MM.1S (cell line): ENCODE data around the gene CFB.

Experiments
- DNase-seq: peaks from one replicate; pipeline ENCODE4 v3.0.0-alpha.2; 2015
- H2AFZ ChIP-seq: fragments of 300-600 bp; sonication (generic); 2 replicates; pipeline ENCODE4 v1.6.0; 2016; ENCODE audit warnings: antibody characterized with exemption, low read length
- H3F3A ChIP-seq: fragments of 300-600 bp; sonication (generic); 2 replicates; pipeline ENCODE4 v1.6.1; 2016; ENCODE audit warnings: mild to moderate bottlenecking, antibody characterized with exemption, low read length, moderate library complexity, mixed read lengths; ENCODE audit not compliant: insufficient read depth
- H3K27ac ChIP-seq: fragments of 300-600 bp; sonication (generic); 2 replicates; pipeline ENCODE4 v1.5.1; 2016; ENCODE audit warnings: mild to moderate bottlenecking, low read length
- H3K27me3 ChIP-seq: fragments of 300-600 bp; sonication (generic); replicated peaks from 2 replicates; pipeline ENCODE4 v1.6.0; 2016; ENCODE audit warnings: low read length; ENCODE audit not compliant: insufficient read depth
- H3K36me3 ChIP-seq: fragments of 300-600 bp; sonication (generic); replicated peaks from 2 replicates; pipeline ENCODE4 v1.6.1; 2016; ENCODE audit warnings: mild to moderate bottlenecking, low read length, mixed read lengths; ENCODE audit not compliant: insufficient read depth
- H3K4me1 ChIP-seq: fragments of 300-600 bp; sonication (generic); 2 replicates; pipeline ENCODE4 v1.6.1; 2016; ENCODE audit warnings: low read length, mixed read lengths
- H3K4me2 ChIP-seq: fragments of 300-600 bp; sonication (generic); 2 replicates; pipeline ENCODE4 v1.6.0; 2016; ENCODE audit warnings: low read depth, low read length
- H3K4me3 ChIP-seq: fragments of 300-600 bp; sonication (generic); 2 replicates; pipeline ENCODE4 v1.5.1; 2016; ENCODE audit warnings: low read length, mixed read lengths
- H3K79me2 ChIP-seq: fragments of 300-600 bp; sonication (generic); 2 replicates; pipeline ENCODE4 v1.6.1; 2016; ENCODE audit warnings: mixed run types, low read length, mixed read lengths
- H3K9ac ChIP-seq: fragments of 300-600 bp; sonication (generic); 2 replicates; pipeline ENCODE4 v1.6.1; 2016; ENCODE audit warnings: low read length, mixed read lengths
- H3K9me2 ChIP-seq: fragments of 300-600 bp; sonication (generic); replicated peaks from 2 replicates; pipeline ENCODE4 v1.6.1; 2016; ENCODE audit warnings: mild to moderate bottlenecking, low read length, mixed read lengths; ENCODE audit not compliant: insufficient read depth
- H3K9me3 ChIP-seq: fragments of 300-600 bp; sonication (generic); replicated peaks from 2 replicates; pipeline ENCODE4 v1.6.1; 2016; ENCODE audit warnings: mild to moderate bottlenecking, low read length, mixed read lengths; ENCODE audit not compliant: insufficient read depth
- H4K20me1 ChIP-seq: fragments of 300-600 bp; sonication (generic); 2 replicates; pipeline ENCODE4 v1.6.1; 2016; ENCODE audit warnings: mild to moderate bottlenecking, low read length, moderate library complexity, mixed read lengths; ENCODE audit not compliant: insufficient read depth
- EZH2 ChIP-seq: fragments of 300-600 bp; sonication (generic); optimal IDR thresholded peaks from 2 replicates; pipeline ENCODE3; 2017; ENCODE audit warnings: low read depth, mild to moderate bottlenecking, antibody characterized with exemption, low read length, mixed read lengths
- EZH2phosphoT487 ChIP-seq: fragments of 300-600 bp; sonication (generic); IDR thresholded peaks from 2 replicates; pipeline ENCODE4 v1.6.1; 2018; ENCODE audit warnings: antibody characterized with exemption, low read length
- TF ChIP-seq, protein P1 (sequence below): fragments of 300-600 bp; sonication (generic); IDR thresholded peaks from 2 replicates; pipeline ENCODE4 v1.5.1; 2016; ENCODE audit warnings: antibody characterized with exemption, low read length, mixed read lengths

The CFB gene

GRCh38 chr6:31948306-31948705, 2.4 kb downstream of the CFB start:
- H3K79me2 ChIP-seq = no peaks in the 10 kb centered on the region
- TF ChIP-seq EZH2phosphoT487 (no peak), EZH2 (no peak)
- TF ChIP-seq, protein P1, sequence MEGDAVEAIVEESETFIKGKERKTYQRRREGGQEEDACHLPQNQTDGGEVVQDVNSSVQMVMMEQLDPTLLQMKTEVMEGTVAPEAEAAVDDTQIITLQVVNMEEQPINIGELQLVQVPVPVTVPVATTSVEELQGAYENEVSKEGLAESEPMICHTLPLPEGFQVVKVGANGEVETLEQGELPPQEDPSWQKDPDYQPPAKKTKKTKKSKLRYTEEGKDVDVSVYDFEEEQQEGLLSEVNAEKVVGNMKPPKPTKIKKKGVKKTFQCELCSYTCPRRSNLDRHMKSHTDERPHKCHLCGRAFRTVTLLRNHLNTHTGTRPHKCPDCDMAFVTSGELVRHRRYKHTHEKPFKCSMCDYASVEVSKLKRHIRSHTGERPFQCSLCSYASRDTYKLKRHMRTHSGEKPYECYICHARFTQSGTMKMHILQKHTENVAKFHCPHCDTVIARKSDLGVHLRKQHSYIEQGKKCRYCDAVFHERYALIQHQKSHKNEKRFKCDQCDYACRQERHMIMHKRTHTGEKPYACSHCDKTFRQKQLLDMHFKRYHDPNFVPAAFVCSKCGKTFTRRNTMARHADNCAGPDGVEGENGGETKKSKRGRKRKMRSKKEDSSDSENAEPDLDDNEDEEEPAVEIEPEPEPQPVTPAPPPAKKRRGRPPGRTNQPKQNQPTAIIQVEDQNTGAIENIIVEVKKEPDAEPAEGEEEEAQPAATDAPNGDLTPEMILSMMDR = no peak
- H3K27ac ChIP-seq = no peak overlapping the region
- H3K4me3 ChIP-seq = no peak overlapping the region
- no peaks in the 10 kb centered on the region for H3K9me2 ChIP-seq
- no peaks in the 10 kb centered on the region for H3K36me3 ChIP-seq
- H3K9me3 ChIP-seq = no peaks in the 10 kb centered on the region
- no peaks in the 10 kb centered on the region for H3K4me1 ChIP-seq
- no peak overlapping the region for H2AFZ ChIP-seq
- no peak overlapping the region for H3K9ac ChIP-seq
- DNase-seq = no peak
- H3F3A ChIP-seq = no peaks in the 10 kb centered on the region
- no peaks in the 10 kb centered on the region for H4K20me1 ChIP-seq
- H3K4me2 ChIP-seq = no peak overlapping the region
- peaks cover 27% of the 10 kb centered on the region for H3K27me3 ChIP-seq

DNA sequence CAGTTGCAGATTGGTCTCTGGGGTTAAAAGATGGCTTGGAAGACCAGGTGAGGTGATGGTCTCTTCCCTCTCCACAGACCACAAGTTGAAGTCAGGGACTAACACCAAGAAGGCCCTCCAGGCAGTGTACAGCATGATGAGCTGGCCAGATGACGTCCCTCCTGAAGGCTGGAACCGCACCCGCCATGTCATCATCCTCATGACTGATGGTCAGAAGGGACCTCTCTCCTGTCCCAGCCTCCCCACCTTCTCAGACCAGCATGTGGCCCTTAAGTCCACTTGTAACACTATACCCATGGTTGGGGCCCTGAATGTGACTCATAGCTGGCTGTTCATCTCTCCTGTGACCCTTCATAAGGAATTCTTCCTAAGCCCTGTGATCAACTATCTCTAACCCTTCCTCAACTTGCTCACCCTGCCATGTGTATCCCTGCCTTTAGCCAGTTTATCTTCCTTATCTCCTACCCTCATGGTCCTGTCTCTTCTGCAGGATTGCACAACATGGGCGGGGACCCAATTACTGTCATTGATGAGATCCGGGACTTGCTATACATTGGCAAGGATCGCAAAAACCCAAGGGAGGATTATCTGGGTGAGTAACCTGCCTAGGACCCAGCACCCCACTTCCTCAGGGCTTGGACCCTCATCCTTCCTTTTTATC, 3.0 kb downstream of the CFB start:
- no peaks in the 10 kb centered on the region for H3K79me2 ChIP-seq
- H3K36me3 ChIP-seq = no peaks in the 10 kb centered on the region
- no peak overlapping the region for H2AFZ ChIP-seq
- no peak overlapping the region for H3K27ac ChIP-seq
- no peaks in the 10 kb centered on the region for H3K4me1 ChIP-seq
- TF ChIP-seq EZH2 (no peak), EZH2phosphoT487 (no peak)
- TF ChIP-seq, protein P1 = no peak
- H3K4me3 ChIP-seq = no peak overlapping the region
- H4K20me1 ChIP-seq = no peaks in the 10 kb centered on the region
- no peaks in the 10 kb centered on the region for H3F3A ChIP-seq
- H3K9me2 ChIP-seq = no peaks in the 10 kb centered on the region
- no peak for DNase-seq
- peaks cover 26% of the 10 kb centered on the region for H3K27me3 ChIP-seq
- no peak overlapping the region for H3K4me2 ChIP-seq
- no peaks in the 10 kb centered on the region for H3K9me3 ChIP-seq
- H3K9ac ChIP-seq = no peak overlapping the region

- TF ChIP-seq EZH2phosphoT487 (no peak), EZH2 (no peak)
- TF ChIP-seq, protein P1 = no peak
- Histone ChIP-seq H3K27me3 (peaks cover 21% of the 10 kb centered on the region), H3K36me3 (no peaks in the 10 kb centered on the region), H3K4me2 (no peak overlapping the region), H2AFZ (no peak overlapping the region), H3K9me3 (no peaks in the 10 kb centered on the region), H3K4me3 (no peak overlapping the region), H3K9ac (no peak overlapping the region), H3K4me1 (no peaks in the 10 kb centered on the region), H3F3A (no peaks in the 10 kb centered on the region), H4K20me1 (no peaks in the 10 kb centered on the region), H3K79me2 (no peaks in the 10 kb centered on the region), H3K27ac (no peak overlapping the region), H3K9me2 (no peaks in the 10 kb centered on the region)
- no peak for DNase-seq
These were observed 4.1 kb downstream of the CFB start for GRCh38 chr6:31949926-31950548.
